NK-92 (cell line): ENCODE measurements around the gene U2AF1L4.
"Not testable (repeated sequence)": the region's sequence is repeated elsewhere in the genome, so short reads cannot be mapped to it uniquely, and the experiment has no call there.

Experiments used
- DNase-seq: peaks from one replicate; lab custom pipeline; 2025; ENCODE audit not compliant: unreplicated experiment; lab: John Stamatoyannopoulos, UW

Gene U2AF1L4

DNA sequence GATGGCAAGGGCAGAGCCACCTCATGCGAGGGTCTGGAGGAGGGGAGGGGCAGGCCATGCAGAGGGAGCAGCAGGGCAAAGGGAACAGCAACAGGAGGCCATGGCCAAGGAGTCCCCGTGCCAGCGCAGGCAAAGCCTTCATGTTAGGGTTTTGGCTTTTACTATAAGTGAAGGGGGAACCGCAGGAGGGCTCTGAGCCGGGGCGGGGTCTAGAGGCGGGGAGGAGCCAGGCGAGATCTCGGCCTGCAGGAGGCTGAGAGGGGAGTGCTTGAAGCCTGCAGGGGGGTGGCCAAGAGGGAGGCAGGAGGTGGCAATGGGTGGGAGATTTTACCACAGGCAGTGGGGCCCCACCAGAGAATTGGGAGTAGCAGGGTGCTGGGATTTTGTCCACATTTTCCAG, 36.4 kb upstream of the U2AF1L4 start:
- DNase-seq = no peak

DNA sequence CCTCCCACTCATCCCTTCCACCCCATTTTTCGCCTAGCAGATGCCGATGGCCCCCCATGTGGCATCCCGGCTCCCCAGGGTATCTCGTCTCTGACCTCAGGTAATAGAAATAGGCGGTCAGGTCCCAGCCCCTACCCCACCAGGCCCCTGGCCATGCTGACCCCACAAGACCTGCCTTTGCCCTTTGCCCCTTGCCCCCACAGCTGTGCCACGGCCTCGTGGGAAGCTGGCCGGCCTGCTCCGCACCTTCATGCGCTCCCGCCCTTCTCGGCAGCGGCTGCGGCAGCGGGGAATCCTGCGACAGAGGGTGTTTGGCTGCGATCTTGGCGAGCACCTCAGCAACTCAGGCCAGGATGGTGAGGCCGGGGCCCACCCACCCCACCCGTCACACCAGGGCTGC, 35.5 kb upstream of the U2AF1L4 start:
- no peak for DNase-seq

DNA sequence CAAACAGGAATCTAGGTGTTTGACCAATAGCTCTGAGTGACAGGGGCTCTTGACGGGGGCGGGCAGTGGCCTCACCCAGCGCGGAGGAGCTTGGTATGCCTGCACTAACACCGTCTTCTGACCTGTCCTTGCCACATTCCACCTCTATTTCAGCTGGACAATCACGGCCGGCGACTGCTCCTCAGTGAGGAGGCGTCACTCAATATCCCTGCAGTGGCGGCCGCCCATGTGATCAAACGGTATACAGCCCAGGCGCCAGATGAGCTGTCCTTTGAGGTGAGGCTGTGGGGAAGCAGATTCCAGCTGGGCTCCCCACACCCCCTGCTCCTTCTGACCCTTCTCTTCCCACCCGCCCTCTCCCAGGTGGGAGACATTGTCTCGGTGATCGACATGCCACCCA, 34.8 kb upstream of the U2AF1L4 start:
- no peak for DNase-seq

DNA sequence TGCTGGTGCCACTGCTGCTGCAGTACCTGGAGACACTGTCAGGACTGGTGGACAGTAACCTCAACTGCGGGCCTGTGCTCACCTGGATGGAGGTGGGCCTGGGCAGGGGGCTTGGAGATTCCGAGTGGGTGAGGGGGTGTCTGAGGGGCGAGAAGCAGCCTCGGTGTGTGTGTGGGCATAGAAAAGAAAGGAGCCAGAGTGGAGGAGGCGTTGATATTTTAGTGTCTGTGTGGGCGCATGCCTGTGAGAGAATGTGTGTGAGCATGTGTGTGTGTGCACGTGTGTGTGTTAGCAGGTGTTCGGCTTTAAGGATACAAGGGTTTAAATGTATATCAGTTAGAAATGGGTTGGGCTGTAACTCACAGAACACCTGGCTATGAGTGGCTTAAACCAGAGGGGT, 33.8 kb upstream of the U2AF1L4 start:
- no peak for DNase-seq

DNA sequence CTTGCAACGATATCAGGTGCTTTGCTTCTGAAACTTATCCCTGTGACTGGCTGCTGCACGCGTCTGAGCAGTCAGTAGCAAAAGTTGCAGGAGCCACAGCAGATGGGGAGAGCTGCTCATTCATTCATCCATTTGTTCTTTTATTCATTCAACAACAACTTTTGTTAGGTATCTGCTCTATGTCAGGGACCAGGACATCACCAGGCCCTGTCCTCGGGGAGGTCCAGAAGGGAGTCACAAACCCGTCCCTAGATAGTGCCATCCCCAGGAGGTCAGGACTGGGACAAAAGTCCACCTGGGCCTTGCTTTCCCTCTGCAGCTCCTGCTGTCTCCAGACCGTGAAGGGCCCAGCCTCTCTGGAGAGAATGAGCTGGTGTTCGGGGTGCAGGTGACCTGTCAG, 32.7 kb upstream of the U2AF1L4 start:
- no peak for DNase-seq

DNA sequence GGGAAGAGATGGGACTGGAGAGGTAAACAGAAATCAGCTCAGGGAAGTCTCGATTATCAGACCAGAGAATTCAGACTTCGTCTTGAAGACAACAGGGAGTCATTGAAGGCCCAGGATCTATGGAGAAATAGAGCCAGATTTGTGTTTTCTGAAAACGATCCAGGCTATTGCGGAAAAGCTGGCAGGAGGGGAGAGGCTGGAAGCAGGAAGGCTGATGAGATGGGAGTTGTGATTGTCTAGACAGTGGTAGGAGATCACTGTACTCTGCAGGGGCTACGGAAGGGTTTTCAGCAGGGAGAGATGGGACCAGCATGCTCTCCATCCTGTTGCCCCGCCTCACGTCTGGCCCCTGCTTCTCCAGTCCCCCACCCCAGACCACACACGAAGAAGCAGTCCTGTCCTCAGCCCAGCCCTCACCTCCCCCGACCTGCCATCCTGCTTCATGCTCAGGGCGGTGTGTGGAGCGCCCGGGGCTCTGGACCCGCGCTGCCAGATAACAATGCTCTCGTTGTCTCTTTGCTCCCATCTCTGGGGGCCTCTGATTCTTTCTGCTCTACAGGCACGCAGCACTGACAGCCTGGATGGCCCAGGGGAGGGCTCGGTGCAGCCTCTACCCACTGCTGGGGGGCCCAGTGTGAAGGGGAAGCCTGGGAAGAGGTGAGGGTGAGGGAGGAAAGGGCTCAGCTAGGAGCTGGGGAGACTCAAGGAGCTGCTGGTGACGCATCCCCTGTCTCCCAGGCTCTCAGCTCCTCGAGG, 32.0 kb upstream of the U2AF1L4 start:
- DNase-seq = no peak

DNA sequence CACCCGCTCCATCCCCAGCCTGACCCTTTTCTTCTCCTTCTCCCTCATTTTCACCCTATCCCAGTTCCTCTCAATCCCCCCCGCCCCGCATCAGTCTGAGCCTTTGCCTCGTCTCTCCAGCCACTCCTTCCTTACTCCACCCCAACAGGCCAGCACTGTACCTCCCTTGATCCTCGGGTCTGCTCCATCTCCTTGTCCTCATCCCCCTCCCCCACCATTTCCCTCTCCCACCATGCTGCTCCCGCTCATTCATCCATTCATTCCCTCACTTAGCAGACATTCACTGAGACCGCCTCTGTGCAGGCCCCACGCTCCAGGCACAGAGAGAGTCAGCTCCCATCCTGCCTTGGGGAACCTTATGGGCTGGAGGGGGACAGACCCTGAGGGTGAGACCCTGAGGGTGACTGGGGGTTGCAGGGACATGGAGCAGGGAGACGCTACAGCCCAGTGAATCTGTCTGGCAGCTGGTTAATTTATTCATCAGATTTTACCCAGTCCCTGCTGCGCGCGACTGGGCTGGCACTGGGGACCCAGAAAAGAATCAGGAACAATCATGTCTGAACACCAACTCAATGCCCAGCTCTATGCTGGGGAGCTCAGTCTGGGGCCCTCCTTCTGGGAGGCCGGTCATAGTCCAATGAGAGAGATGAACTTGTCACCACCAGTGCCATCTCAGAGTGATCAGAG, 31.0 kb upstream of the U2AF1L4 start:
- no peak for DNase-seq

DNA sequence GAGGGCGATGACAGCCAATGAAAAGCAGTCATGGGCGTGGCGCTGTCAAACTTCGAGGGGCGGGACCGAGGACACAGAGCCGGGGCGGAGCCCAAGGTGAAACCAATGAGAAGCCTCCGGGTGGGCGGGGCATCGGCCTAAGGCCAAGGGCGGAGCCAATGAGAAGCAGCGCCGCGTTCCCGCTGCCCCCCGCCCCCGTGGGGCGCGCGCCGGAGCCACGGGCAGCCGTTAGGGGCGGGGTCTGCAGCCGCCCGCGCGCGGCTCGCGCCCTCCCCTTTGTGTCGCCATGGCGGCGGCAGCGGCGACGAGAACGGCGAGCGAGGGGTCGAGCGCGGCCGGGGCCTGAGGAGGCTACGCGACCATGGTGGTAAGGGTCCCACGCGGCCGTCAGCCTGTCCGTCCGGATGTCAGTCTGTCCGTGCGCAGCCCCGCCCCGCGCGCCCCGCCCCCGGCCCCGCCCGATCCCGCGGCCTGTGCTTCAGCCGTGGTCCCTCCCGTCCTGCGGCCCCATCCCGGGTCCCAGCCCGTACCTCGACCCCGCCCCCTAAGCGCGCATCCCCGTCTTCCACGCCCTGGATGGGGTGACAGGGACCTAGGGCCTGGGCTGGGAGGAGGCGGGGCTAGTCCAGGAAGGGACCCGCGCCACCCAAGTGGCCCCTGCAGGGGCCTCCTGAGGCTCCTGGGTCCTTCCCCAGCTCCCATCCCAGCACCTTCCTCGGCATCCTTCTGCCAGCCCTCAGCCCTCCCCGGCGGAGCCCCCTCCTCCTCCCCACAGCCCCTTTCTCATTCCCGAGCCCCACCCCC, 30.3 kb upstream of the U2AF1L4 start, which contains the start of gene ARHGAP33:
Gene ARHGAP33 (plus strand): TSS at position 267 of the 804 bp plus-strand sequence. CDS start 95 bp downstream, at position 362.
- DNase-seq = peak; percentile 82

DNA sequence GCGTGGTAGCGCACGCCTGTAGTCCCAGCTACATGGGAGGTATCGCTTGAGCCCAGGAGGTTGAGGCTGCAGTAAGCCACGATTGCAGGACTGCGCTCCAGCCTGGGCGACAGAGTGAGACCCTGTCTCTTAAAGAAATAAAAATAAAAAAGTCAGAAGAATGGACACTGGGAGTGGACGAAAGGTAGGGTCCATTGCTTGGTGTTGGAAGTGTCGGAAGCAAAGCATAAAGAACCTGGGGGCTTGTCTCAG, 29.8 kb upstream of the U2AF1L4 start:
- no peak for DNase-seq

DNA sequence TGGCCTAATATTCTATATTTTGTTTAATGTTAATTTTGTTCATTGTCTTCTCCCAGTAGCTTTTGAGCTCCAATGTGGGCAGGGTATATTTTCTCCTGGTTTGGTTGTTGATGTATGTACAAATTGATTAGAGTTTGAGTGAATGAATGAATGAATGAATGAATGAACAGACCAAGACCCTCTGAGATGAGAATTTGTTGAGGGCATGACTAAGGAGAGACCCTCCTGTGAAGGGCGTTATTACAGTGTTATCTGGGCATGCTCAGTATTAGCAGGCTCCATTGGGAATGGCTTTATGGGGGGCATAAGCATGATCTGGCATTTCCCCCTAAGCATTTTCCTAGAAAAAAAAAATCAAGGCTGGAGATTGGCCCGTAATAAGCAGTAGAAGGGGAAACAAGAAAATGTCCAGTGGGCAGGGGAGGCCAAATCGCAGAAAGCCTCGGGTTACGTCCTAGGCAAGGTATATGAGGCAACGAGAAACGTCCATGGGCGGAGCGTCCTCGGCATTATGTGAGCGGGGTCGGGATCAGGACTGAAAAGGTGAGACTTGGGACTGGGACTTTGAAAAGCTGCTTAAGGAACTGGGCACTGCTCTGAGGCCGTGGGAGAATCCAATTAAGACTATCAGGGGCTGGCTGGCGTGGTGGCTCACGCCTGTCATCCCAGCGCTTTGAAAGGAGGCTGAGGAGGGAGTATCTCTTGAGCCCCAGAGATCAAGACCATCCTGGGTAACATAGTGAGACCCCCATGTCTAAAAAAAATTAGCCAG, 29.2 kb upstream of the U2AF1L4 start:
- no peak for DNase-seq

DNA sequence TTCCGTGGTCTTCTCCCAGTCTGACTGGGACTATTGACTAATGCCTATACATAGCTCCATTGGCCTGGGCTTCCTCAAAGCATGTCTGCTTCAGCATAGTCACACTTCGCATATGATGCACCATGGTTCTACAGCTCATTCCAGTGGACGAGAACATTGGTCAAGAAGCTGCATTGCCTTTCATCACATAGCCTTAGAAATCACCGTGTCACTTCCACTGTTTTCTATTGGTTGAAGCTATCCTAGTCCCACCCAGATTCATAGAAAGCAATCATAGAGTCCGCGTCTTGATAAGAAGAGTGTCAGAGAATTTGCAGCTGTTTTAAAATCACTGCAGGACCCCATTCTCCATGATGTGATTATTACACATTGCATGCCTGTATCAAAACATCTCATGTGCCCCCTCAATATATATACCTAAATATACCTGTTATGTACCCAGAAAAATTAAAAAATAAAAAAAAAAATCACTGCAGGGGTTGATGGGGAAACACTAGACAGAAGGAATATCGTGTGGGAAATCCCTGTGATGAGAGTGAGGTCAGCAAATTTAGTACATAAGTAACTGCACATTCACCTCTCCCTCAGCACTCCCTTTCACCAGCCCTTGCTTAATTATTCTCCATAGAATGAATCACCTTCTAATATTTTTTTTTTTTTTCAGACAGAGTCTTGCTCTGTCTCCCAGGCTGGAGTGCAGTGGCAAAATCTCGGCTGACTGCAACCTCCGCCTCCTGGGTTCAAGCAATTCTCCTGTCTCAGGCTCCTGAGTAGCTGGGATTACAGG, 28.0 kb upstream of the U2AF1L4 start:
- DNase-seq = no peak

DNA sequence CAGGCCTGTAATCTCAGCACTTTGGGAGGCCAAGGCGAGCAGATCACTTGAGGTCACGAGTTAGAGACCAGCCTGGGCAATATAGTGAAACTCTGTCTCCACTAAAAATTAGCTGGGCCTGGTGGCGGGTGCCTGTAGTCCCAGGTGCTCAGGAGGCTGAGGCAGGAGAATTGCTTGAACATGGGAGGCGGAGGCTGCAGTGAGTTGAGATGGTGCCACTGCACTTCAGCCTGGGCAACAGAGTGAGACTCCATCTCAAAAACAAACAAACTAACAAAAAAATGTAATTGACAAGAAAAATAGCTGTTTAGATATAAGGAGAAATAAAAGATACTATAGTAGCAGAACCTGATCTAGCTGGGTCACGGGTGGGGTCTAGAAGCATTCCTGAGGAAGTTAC, 27.1 kb upstream of the U2AF1L4 start:
- DNase-seq = not testable (repeated sequence)

DNA sequence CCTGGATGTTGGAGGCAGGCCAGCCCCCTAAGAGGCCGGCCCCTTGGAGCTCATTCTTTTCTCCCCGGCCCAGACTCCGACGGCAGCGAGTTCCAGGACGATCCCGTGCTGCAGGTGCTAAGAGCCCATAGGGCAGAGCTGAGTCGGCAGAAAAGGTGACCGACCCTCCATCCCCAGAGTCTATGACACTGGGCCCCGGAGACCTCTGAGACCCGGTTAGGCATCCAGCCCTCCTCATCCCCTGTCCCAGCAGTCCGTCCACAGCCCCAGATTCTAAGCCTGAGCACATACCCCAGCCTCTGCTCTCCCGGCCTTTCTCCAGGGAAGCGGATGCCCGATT, 22.8 kb upstream of the U2AF1L4 start:
- DNase-seq = no peak

DNA sequence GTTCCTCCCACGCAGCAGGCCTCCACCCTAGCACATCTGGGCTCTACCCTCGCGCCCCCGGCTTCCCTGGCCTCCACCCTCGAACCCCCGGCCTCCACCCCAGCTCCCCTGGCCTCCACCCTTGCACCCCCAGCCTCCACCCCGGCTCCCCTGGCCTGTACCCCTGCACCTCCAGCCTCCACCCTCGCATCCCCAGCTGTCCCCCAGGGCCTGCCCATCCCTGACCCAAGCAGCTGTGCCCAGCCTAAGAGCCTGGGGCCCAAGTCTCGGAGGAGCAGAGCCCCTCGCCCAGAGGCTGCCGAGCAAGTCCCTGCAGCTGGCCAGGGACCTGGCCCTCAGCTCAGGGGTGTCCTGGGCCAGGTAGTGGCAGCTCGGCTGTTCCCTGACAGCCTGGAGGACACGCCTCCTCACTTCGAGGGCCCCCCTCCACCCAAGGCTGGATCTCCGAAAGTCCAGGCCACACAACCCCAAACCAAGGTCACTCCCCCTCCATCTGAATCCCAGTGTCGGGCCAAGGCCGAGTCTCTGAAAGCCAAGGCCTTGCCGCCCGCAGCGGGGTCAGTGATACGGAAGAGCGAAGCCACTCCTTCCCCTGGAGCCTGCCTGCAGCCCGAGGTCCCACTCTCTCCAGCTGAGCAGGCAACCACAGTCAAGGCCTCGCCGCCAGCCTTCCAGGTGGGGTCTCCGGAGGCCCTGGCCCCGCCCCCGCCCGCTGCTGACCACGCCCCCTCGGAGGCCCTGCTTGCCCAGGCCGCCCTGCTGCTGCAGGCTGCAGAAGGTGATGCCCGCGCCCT, 22.3 kb upstream of the U2AF1L4 start:
- DNase-seq = no peak

DNA sequence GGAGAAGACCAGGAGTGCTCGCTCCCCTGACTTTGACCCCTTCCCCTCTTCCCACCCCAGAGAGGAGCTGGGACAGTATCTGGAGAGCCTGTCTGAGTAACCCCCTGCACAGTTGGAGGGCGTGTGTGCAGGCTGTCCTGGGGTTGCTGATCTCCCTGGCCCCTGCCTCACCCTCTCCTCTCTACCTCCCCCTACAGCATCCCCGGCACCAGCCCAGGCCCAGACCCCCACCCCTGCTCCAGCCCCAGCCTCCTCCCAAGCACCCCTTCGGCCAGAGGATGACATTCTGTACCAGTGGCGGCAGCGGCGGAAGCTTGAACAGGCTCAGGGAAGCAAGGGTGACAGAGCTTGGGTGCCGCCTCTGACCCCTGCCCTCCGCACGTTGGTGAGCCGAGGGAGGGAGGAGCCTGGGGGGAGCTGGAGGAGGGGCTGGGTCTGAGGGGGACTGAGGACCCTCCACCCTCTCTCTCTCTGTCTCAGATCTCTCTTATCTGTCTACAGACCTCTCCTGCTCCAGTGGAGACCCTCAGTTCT, 21.4 kb upstream of the U2AF1L4 start:
- DNase-seq = no peak

DNA sequence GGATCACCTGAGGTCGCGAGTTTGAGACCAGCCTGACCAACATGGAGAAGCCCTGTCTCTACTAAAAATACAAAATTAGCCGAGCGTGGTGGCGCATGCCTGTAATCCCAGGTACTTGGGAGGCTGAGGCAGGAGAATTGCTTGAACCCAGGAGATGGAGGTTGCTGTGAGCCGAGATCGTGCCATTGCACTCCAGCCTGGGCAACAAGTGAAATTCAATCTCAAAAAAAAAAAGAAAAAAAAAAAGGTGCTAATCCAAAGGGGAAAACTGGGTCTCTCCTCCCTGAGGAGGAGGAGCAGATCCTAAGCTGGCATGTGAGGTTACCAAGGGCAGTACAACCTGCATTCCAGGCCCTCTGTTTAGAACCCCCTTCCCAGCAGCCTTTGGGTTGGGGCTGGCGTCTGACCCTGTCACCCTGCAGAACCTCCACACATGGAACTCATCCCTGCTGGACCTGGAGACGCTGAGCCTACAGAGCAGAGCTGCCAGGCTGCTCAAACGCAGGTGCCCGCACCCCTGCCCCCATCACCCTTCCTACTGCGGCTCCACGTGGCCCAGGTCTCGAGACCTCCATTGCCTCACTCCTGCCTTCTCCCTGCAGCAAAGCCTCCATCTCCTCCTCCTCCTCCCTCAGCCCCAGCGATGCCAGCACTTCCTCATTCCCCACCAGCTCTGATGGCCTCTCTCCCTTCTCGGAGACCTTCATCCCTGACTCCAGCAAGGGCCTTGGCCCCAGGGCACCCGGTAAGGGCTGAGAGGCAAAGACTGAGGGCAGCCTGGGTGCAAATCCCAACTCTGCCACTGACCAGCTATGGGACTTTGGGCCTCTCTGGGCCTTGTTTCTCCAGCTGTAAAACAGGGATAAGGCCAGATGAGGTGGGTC, 19.5 kb upstream of the U2AF1L4 start:
- DNase-seq = no peak

DNA sequence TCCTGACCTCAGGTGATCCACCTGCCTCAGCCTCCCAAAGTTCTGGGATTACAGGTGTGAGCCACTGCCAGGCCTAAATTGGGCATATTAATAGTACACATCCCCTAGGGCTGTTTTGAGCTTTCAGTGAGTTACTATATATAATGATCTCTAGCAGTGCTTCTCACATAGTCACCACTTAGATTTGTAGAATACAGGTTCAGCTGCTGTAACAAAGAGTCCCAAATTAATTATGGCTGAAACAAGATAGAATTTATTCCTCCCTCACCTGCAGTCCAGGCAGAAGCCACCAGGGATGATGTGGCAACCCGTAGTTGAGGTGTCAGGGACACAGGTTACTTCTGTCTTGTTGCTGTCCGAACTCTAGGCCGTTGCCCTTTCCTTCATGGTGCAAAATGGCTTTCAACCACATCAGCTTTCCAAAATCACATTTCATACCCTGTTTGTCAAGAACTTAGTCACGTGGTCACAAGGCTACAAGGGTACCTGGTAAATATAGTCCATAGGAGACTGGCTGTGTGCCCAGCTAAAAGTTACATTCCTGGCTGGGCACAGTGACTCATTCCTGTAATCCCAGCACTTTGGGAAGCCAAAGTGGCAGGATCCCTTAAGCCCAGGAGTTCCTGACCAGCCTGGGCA, 15.6 kb upstream of the U2AF1L4 start:
- no peak for DNase-seq

DNA sequence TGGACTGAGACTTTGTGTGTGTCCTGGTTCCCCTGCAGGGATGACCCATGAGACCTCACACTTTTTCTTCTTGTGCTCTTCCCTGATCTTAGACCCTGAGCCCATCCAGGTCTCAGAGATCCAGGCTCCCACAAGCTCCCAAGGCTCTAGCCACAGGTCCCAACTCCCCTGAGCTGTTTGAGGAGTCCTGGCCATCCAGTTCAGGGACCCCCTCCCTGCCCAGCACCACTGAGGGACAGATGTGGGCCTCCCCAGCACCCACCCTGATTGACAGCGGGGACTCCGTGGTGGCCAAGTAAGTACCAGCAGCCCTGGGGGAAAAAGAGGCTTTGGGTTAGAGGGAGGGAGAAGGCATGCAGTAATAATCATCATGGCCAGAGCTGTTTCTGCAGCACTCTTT, 14.5 kb upstream of the U2AF1L4 start:
- no peak for DNase-seq
